Stimulated activated CD8-positive, alpha-beta memory T cell treated with anti-CD3 and anti-CD28 coated beads, Interleukin-12 subunit alpha, Interleukin-12 subunit beta, amount 100 ng/mL, for 24 hours (primary cell): Measurements from ENCODE around the gene GAGE12H.
"Not testable (repeated sequence)": the region's sequence is repeated elsewhere in the genome, so short reads cannot be mapped to it uniquely, and the experiment has no call there.

Source experiments
- DNase-seq: peaks from one replicate; pipeline ENCODE4 v3.0.0-alpha.2; 2020; ENCODE audit errors: extremely low read depth

GAGE12H gene, protein sequence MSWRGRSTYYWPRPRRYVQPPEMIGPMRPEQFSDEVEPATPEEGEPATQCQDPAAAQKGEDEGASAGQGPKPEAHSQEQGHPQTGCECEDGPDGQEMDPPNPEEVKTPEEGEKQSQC

DNA sequence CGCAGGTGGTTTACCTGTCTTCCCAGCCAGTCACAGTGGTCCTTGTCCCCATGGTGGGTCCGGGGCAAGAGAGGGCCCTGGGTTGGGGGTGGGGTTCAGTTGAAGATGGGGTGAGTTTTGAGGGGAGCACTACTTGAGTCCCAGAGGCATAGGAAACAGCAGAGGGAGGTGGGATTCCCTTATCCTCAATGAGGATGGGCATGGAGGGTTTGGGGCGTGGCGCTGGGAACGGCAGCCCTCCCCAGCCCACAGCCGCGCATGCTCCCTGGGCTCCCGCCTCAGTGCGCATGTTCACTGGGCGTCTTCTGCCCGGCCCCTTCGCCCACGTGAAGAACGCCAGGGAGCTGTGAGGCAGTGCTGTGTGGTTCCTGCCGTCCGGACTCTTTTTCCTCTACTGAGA lies at the start of gene GAGE12H:
Gene GAGE12H (plus strand): TSS at position 301 of the 400 bp plus-strand sequence. CDS start 1,155 bp downstream, outside the sequence.
- DNase-seq = not testable (repeated sequence)

DNA sequence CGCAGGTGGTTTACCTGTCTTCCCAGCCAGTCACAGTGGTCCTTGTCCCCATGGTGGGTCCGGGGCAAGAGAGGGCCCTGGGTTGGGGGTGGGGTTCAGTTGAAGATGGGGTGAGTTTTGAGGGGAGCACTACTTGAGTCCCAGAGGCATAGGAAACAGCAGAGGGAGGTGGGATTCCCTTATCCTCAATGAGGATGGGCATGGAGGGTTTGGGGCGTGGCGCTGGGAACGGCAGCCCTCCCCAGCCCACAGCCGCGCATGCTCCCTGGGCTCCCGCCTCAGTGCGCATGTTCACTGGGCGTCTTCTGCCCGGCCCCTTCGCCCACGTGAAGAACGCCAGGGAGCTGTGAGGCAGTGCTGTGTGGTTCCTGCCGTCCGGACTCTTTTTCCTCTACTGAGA lies 47.9 kb upstream of the GAGE12H start, which contains the start of gene GAGE12C:
Gene GAGE12C (plus strand): TSS at position 301 of the 400 bp plus-strand sequence. CDS start 1,155 bp downstream, outside the sequence.
- DNase-seq = not testable (repeated sequence)

DNA sequence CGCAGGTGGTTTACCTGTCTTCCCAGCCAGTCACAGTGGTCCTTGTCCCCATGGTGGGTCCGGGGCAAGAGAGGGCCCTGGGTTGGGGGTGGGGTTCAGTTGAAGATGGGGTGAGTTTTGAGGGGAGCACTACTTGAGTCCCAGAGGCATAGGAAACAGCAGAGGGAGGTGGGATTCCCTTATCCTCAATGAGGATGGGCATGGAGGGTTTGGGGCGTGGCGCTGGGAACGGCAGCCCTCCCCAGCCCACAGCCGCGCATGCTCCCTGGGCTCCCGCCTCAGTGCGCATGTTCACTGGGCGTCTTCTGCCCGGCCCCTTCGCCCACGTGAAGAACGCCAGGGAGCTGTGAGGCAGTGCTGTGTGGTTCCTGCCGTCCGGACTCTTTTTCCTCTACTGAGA lies 38.3 kb upstream of the GAGE12H start, which contains the start of gene GAGE12D:
Gene GAGE12D (plus strand): TSS at position 301 of the 400 bp plus-strand sequence. CDS start 1,155 bp downstream, outside the sequence.
- DNase-seq = not testable (repeated sequence)

DNA sequence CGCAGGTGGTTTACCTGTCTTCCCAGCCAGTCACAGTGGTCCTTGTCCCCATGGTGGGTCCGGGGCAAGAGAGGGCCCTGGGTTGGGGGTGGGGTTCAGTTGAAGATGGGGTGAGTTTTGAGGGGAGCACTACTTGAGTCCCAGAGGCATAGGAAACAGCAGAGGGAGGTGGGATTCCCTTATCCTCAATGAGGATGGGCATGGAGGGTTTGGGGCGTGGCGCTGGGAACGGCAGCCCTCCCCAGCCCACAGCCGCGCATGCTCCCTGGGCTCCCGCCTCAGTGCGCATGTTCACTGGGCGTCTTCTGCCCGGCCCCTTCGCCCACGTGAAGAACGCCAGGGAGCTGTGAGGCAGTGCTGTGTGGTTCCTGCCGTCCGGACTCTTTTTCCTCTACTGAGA lies 28.8 kb upstream of the GAGE12H start, which contains the start of gene GAGE12E:
Gene GAGE12E (plus strand): TSS at position 301 of the 400 bp plus-strand sequence. CDS start 1,155 bp downstream, outside the sequence.
- DNase-seq = not testable (repeated sequence)

DNA sequence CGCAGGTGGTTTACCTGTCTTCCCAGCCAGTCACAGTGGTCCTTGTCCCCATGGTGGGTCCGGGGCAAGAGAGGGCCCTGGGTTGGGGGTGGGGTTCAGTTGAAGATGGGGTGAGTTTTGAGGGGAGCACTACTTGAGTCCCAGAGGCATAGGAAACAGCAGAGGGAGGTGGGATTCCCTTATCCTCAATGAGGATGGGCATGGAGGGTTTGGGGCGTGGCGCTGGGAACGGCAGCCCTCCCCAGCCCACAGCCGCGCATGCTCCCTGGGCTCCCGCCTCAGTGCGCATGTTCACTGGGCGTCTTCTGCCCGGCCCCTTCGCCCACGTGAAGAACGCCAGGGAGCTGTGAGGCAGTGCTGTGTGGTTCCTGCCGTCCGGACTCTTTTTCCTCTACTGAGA lies 19.2 kb upstream of the GAGE12H start, which contains the start of gene GAGE12F:
Gene GAGE12F (plus strand): TSS at position 301 of the 400 bp plus-strand sequence. CDS start 1,155 bp downstream, outside the sequence.
- not testable (repeated sequence) for DNase-seq

- not testable (repeated sequence) for DNase-seq
These were observed 11.0 kb upstream of the GAGE12H start for GRCh38 chrX:49568728-49569127.

DNA sequence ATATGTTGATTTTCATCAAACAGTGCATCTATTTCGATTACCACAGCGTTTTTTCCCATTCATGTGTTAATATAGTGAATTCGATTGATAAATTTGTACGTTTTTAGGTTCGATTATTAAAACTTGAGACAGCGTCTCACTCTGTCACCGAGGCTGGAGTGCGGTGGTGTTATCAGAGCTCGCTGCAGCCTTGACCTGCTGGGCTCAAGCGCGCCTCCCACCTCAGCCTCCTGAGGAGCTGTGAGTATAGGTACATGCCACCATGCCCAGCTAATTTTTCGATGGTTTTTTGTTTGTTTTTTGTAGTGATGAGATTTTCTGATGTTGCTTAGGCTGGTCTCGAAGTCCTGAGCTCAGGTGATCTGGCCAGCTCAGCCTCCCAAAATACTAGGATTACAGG lies 10.6 kb upstream of the GAGE12H start:
- DNase-seq = not testable (repeated sequence)

DNA sequence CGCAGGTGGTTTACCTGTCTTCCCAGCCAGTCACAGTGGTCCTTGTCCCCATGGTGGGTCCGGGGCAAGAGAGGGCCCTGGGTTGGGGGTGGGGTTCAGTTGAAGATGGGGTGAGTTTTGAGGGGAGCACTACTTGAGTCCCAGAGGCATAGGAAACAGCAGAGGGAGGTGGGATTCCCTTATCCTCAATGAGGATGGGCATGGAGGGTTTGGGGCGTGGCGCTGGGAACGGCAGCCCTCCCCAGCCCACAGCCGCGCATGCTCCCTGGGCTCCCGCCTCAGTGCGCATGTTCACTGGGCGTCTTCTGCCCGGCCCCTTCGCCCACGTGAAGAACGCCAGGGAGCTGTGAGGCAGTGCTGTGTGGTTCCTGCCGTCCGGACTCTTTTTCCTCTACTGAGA lies 9.6 kb upstream of the GAGE12H start, which contains the start of gene GAGE12G:
Gene GAGE12G (plus strand): TSS at position 301 of the 400 bp plus-strand sequence. CDS start 1,155 bp downstream, outside the sequence.
- DNase-seq = not testable (repeated sequence)

DNA sequence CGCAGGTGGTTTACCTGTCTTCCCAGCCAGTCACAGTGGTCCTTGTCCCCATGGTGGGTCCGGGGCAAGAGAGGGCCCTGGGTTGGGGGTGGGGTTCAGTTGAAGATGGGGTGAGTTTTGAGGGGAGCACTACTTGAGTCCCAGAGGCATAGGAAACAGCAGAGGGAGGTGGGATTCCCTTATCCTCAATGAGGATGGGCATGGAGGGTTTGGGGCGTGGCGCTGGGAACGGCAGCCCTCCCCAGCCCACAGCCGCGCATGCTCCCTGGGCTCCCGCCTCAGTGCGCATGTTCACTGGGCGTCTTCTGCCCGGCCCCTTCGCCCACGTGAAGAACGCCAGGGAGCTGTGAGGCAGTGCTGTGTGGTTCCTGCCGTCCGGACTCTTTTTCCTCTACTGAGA lies 9.4 kb downstream of the GAGE12H start, which contains the start of gene GAGE2A:
Gene GAGE2A (plus strand): TSS at position 301 of the 400 bp plus-strand sequence. CDS start 1,155 bp downstream, outside the sequence.
- DNase-seq = not testable (repeated sequence)

- DNase-seq = not testable (repeated sequence)
These were observed 10.2 kb downstream of the GAGE12H start for GRCh38 chrX:49589769-49590478.

DNA sequence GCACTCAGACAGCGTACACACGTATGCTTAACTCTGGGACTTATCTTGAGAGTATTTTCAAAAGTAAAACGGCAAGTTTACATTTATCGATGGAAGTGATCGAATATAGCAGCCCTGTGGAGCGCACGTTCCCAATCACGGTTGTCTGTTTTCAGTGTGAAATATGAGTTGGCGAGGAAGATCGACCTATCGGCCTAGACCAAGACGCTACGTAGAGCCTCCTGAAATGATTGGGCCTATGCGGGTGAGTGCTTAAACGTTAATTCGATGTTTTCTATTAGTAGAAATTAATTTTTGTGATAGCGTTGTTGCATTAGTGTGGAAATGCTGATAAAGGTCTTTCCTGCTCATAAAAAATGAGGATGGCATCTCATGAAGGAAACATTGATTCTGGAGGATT lies 10.7 kb downstream of the GAGE12H start:
- not testable (repeated sequence) for DNase-seq

DNA sequence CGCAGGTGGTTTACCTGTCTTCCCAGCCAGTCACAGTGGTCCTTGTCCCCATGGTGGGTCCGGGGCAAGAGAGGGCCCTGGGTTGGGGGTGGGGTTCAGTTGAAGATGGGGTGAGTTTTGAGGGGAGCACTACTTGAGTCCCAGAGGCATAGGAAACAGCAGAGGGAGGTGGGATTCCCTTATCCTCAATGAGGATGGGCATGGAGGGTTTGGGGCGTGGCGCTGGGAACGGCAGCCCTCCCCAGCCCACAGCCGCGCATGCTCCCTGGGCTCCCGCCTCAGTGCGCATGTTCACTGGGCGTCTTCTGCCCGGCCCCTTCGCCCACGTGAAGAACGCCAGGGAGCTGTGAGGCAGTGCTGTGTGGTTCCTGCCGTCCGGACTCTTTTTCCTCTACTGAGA lies 19.0 kb downstream of the GAGE12H start, which contains the start of gene GAGE1:
Gene GAGE1 (plus strand): TSS at position 301 of the 400 bp plus-strand sequence. CDS start 1,155 bp downstream, outside the sequence.
- DNase-seq = not testable (repeated sequence)

DNA sequence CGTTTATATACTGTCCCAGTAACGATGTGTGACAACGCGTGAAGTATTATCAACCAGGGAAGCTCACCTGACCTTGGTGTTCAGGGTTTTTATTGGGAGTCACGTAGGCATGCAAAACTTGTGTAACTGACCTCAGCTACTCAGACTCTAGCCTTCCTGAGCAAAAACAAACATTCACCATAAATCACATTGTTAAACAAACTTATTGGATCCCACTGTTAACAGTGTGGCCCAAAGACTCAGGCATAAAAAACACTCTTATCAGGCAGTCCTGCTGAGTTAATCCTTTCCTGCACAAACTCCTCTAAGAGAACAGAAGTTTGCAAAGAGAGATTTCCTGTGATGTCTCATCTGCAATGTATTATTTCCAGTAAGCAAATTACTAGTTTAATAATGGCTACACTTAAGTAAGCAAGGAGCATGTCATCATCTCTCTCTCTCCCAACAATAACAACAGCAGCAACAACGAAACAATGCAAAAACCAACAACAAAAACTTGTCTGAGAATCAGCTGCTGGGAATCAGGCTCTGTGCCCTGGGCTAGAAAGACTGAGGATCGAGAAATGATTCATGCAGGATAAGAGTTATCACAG lies 31.1 kb downstream of the GAGE12H start:
- no peak for DNase-seq

- no peak for DNase-seq
These were observed 38.8 kb downstream of the GAGE12H start for GRCh38 chrX:49618574-49618973.

DNA sequence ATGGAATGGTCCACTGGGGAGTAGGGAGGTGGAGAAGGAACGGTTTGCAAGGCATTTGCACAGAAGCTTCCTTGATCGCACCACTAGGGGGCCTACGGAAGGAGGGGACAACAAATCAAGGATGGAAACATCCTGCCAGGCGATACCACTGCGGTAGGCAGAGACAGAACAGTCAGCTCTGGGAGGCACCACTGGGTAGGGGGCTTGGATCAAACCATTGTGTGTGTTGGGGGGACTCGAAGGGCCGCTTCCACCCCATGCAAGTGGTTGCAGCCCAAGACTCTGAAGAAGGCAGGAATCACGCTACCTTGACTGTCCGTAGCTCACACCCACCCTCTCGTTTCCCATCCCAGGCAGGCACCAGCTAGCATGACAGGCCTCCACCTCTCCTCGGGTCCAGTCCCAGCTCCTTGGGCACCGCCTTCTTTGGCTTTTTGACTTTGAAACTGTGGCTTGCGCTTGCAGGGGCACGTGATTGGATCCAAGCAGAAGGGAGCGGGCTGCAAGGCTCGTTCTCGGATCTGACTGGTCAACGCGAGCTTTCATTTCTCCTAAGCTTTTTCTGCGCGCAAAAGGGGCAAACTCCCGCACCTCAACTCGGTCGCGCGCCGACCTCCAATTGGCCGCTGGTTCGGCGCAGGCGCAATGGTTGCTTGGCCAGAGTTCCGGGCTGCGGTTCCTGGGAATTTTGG lies 47.5 kb downstream of the GAGE12H start:
- DNase-seq = no peak
